Urothelium cell line (cell line): ENCODE results near the gene ABLIM1.

Source experiments
- DNase-seq: peaks from one replicate; pipeline ENCODE4 v3.0.0; 2011; ENCODE audit warnings: low spot score, mixed read lengths
- FAIRE-seq: peaks from 2 replicates; lab custom pipeline; 2011; peaks lifted over from hg19 to GRCh38; lab: Jason Lieb, UNC

Gene ABLIM1

DNA sequence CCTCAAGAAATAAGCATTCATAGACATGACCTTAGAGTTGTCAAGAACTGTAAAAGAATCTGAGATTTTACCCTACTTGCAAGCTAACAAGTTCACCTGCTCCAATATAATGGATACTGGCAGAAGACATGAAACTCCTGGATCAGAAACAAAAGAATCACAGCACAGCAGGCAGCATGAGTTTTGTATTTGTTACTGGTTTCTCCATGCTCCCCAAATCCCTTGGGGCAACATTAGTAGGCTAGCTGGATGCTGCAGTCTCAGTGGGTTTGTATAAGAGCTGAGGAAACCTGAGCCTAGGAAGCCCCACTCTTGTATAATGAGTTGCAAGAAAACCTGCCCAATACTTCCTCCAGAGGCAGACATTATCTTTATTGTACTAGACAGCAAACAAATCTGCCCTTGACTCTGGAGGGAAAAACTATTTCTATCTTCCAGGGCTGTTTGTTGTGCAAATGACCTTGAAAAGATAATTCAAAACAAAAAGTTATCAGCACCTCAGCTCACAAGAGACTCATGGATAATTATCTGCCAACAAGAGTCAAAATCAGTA, 64.8 kb downstream of the ABLIM1 start:
- DNase-seq (no peak), FAIRE-seq (no peak)

GRCh38 chr10:114590993-114591392, 67.1 kb downstream of the ABLIM1 start:
- FAIRE-seq, result no peak
- no peak for DNase-seq

DNA sequence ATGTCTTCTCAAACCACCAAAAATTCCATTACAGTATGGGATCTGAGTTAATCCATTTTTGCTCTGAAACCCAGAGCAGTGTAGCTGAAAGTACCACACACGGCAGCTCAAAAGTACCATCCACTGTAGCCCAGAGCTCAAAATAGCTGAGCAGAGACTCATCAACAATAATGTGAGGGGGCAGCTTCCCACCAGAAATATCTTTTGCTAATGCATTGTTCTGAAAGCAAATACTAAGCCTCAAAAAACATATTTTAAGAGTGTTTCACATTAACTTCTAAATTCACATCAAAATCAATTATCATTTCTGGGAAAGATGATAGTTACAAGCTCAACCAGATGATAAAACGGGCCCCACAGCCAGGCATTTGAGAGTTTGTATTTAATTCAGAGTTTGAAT, 73.7 kb downstream of the ABLIM1 start:
- DNase-seq (no peak), FAIRE-seq (no peak)

DNA sequence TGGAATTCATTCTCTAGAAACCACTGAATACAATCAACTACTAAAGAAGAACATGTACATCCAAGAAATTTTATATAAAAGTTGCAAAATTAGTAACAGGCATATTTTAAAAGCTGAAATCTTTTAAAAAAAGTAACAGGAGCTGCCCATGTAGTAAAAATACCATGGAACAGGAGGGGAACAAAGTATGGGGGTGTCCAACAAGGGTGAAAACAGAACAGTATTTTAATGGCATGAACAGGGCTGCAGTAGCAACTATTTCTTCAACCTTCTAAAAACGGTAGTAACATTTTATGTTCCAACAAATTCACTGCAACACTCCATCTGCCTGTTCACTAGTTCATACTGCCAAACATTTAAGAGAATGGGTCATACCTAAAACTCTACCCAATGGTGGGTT, 77.0 kb downstream of the ABLIM1 start:
- FAIRE-seq (no peak), DNase-seq (no peak)

GRCh38 chr10:114577133-114577532, 80.9 kb downstream of the ABLIM1 start:
- DNase-seq, result peak; percentile 37
- FAIRE-seq, result no peak

- DNase-seq (no peak), FAIRE-seq (no peak)
Observed at GRCh38 chr10:114576716-114577115, 81.4 kb downstream of the ABLIM1 start.

DNA sequence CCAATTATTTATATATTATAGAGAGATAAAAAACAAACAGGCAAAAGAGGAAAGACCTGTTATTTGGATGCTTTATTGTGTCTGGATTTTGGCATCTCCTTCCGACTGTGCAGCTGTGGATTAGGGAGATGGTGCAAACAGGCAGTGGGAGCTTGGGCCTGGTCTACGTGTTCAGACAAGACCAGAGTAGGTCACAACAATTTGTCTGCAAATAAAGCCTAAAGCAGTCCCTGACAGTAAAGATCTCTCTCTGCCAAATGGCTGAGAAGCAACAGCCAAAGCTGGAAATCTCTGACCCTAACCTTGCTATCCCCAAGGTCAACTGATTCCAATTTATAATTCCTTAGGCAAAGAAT, 82.0 kb downstream of the ABLIM1 start:
- no peak for FAIRE-seq
- no peak for DNase-seq

GRCh38 chr10:114575417-114576131, 82.5 kb downstream of the ABLIM1 start:
- DNase-seq (no peak), FAIRE-seq (no peak)

DNA sequence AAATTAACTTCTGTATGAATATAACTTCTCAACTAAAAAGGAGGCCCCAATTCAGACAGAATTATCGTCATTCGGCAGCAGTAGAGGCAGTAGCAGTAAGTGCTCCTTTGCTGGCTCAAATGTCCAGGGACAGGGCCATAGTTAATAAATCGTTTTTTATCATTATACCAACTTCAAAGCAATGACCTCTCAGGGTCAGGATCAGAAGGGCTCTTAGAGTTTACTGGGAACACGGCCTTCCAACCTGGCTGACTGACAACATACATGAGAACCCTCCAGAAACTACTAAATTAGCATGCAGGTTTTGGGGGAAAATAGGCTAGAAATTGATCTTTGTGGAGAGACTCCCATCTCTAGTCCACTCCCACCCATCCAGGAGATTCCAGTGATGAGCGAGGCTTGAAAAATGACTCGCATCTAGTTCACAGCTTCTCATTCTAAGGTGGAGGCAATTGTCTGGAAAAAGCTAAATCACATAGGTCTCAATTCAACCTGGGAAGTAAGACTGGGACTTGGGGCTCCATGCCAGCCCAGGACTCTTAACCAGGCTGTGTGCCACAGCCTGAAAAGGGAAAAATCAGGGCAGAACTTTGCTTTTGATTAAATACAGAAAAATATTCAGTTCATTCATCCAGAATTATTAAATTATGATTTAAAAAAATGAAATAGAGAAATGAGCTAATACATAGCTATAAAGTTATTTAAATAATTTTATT, 84.6 kb downstream of the ABLIM1 start:
- DNase-seq (no peak), FAIRE-seq (no peak)

GRCh38 chr10:114571316-114571999, 86.6 kb downstream of the ABLIM1 start:
- DNase-seq, result no peak
- no peak for FAIRE-seq

- DNase-seq, result no peak
- no peak for FAIRE-seq
Observed at GRCh38 chr10:114566064-114566463, 92.0 kb downstream of the ABLIM1 start.

DNA sequence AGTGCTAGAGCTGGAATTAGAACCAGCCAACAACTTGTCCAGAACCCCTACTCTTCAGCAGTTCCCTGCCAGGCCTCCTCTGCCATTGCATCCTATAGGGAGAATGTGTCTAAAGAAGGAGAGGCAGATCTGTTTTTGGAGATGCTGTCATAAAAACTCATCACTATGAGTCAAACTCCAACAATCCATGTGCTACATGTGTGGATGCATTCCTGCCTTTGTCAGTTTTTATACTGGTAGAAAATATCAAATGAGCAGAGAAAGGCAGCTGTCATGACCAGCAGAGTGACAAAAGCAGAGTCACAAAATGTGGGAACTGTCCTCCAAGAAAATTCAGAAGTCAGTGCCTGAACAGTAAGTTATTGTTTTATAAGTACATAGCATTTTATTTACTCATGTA, 93.0 kb downstream of the ABLIM1 start:
- DNase-seq (no peak), FAIRE-seq (no peak)

DNA sequence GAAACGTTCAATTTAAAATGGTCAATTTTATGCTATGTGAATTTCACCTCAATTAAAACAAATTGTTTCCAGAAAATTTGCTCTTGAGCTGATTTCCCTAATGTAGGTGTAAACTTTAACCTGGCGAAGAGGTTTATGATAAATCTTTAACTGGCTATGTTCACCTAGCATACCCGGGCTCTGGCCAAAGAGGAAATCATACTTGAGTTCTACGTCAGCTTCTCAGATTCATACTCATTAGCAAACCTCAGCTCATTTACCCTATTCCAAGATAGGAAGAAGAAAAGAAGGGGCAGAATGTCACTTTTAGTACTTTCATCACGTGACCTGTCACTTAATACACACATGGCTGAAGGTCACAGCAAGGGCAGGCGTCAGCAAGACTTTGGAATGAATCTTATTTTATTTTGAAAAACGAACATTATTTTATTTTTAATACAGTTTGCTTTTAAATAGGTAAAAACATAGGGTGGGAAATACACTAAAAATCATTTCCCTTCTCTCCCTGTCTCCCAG, 97.0 kb downstream of the ABLIM1 start:
- FAIRE-seq (no peak), DNase-seq (no peak)

DNA sequence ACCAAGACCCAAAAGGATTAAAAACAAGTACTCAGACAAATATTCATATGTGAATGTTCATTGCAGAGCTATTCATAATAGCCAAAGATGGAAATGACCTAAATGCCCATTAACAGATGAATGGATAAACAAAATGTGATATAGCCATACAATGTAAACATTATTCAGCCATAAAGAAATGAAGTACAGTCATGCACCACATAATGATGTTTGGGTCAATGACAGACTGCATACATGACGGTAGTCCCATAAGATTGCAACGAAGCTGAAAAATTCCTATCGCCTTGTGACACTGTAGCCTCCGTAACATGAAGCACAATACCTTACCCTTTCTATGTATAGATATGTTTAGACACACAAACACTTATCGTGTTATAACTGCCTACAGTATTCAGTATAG, 97.9 kb downstream of the ABLIM1 start:
- DNase-seq (no peak), FAIRE-seq (peak; percentile 56)

- DNase-seq (no peak), FAIRE-seq (no peak)
Observed at GRCh38 chr10:114559636-114560035, 98.4 kb downstream of the ABLIM1 start.

DNA sequence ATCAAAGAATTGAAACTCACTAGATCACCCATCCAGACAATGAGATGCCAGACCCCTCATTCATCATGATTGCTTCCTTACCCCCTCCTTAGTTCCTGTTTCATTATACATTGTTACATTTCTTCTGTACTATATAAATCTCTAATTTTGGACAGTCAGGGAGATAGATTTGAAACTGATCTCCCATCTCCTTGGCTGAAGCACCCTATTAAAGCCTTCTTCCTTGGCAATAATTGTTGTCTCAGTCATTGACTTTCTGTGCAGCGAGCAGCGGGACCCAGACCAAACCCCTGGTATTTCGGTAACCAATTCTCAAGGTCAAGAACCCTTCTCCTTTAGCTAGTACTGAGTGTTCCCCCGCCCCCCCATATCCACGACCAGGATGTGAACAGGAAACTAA, 100.2 kb downstream of the ABLIM1 start:
- FAIRE-seq, result no peak
- no peak for DNase-seq

- no peak for DNase-seq
- no peak for FAIRE-seq
Observed at GRCh38 chr10:114556236-114557122, 101.6 kb downstream of the ABLIM1 start.

- no peak for DNase-seq
- FAIRE-seq, result no peak
Observed at GRCh38 chr10:114553436-114553835, 104.6 kb downstream of the ABLIM1 start.

- no peak for FAIRE-seq
- DNase-seq, result no peak
Observed at GRCh38 chr10:114552050-114552449, 106.0 kb downstream of the ABLIM1 start.

GRCh38 chr10:114551636-114551972, 106.5 kb downstream of the ABLIM1 start:
- DNase-seq, result no peak
- no peak for FAIRE-seq
